GM23338 (cell line): Measurements from ENCODE around the gene TMEM63C. TPM values are rescaled to one million over a fixed set of nuclear protein-coding genes. Genes with fewer than 3 reads are reported as not detected.

ENCODE experiments used
- ATAC-seq: fragments of 200-7000 bp; cut with Tn5 transposase; 3 replicates; pipeline ENCODE4 v1.9.1; 2020
- DNase-seq: peaks from one replicate; pipeline ENCODE4 v3.0.0-alpha.2; 2015; ENCODE audit warnings: low spot score
- H2AFZ ChIP-seq: fragments of 200-600 bp; sonication (generic); 2 replicates; pipeline ENCODE4 v1.8.0; 2016; ENCODE audit warnings: antibody characterized with exemption, mild to moderate bottlenecking, moderate library complexity
- H3F3A ChIP-seq: fragments of 200-600 bp; sonication (generic); replicated peaks from 2 replicates; pipeline ENCODE4 v1.8.0; 2017; ENCODE audit warnings: antibody characterized with exemption, mixed run types, low read depth
- H3K27ac ChIP-seq: fragments of 200-600 bp; sonication (generic); 2 replicates; pipeline ENCODE4 v1.6.1; 2016; ENCODE audit warnings: low read depth
- H3K27me3 ChIP-seq: fragments of 200-600 bp; sonication (generic); 2 replicates; pipeline ENCODE4 v1.8.0; 2016; ENCODE audit warnings: mild to moderate bottlenecking, mixed run types, moderate library complexity; ENCODE audit not compliant: insufficient read depth
- H3K36me3 ChIP-seq: fragments of 200-600 bp; sonication (generic); 2 replicates; pipeline ENCODE4 v1.8.0; 2016; ENCODE audit warnings: mild to moderate bottlenecking; ENCODE audit not compliant: insufficient read depth
- H3K4me1 ChIP-seq: fragments of 200-600 bp; sonication (generic); 2 replicates; pipeline ENCODE4 v1.8.0; 2016; ENCODE audit warnings: mild to moderate bottlenecking, moderate library complexity; ENCODE audit not compliant: insufficient read depth
- H3K4me2 ChIP-seq: fragments of 200-600 bp; sonication (generic); 2 replicates; pipeline ENCODE4 v1.7.1; 2017; ENCODE audit warnings: mixed run types
- H3K4me3 ChIP-seq: fragments of 200-600 bp; sonication (generic); 2 replicates; pipeline ENCODE4 v1.6.1; 2016; ENCODE audit warnings: mixed run types
- H3K79me2 ChIP-seq: fragments of 200-600 bp; sonication (generic); replicated peaks from 2 replicates; pipeline ENCODE4 v1.8.0; 2017; ENCODE audit warnings: mild to moderate bottlenecking; ENCODE audit not compliant: insufficient read depth
- H3K9me2 ChIP-seq: fragments of 200-600 bp; sonication (generic); 2 replicates; pipeline ENCODE4 v1.8.0; 2017; ENCODE audit not compliant: insufficient read depth
- H4K20me1 ChIP-seq: fragments of 200-600 bp; sonication (generic); replicated peaks from 2 replicates; pipeline ENCODE4 v1.8.0; 2017; ENCODE audit warnings: mild to moderate bottlenecking; ENCODE audit not compliant: insufficient read depth
- H3K27ac Mint-ChIP-seq: 2 replicates; pipeline ENCODE4 v1.8.0; 2020; ENCODE audit warnings: inconsistent platforms, mild to moderate bottlenecking, moderate library complexity, mixed read lengths
- H3K27me3 Mint-ChIP-seq: 3 replicates; pipeline ENCODE4 v1.8.0; 2022; ENCODE audit warnings: low read depth, mild to moderate bottlenecking, moderate library complexity, mixed read lengths, inconsistent platforms; ENCODE audit not compliant: insufficient read depth, poor library complexity
- H3K36me3 Mint-ChIP-seq: 3 replicates; pipeline ENCODE4 v1.8.0; 2021; ENCODE audit warnings: low read depth, mild to moderate bottlenecking, inconsistent platforms, moderate library complexity, mixed read lengths
- H3K4me1 Mint-ChIP-seq: 3 replicates; pipeline ENCODE4 v1.8.0; 2020; ENCODE audit warnings: mild to moderate bottlenecking, inconsistent platforms, mixed read lengths
- H3K4me3 Mint-ChIP-seq: 3 replicates; pipeline ENCODE4 v1.8.0; 2021; ENCODE audit warnings: moderate library complexity, mild to moderate bottlenecking, inconsistent platforms, mixed read lengths
- H3K9me3 Mint-ChIP-seq: 3 replicates; pipeline ENCODE4 v1.8.0; 2020; ENCODE audit warnings: moderate library complexity, mild to moderate bottlenecking, inconsistent platforms, mixed read lengths
- CREB1 ChIP-seq: fragments of 250-450 bp; sonication (Bioruptor Pico); IDR thresholded peaks from 2 replicates; pipeline ENCODE4 v1.5.0; 2020; ENCODE audit warnings: low read depth, mild to moderate bottlenecking, moderate library complexity
- CTCF ChIP-seq, 2 experiments: fragments of 200-600 bp in 1 of 2; sonication (generic) in 1 of 2; conservative IDR thresholded peaks; 2 replicates each; pipeline versions ENCODE4 v1.5.1 to v1.6.1; 2016 to 2017; ENCODE audit warnings: antibody characterized with exemption in 2 of 2, low read depth in 2 of 2, mild to moderate bottlenecking in 2 of 2, moderate library complexity in 1 of 2
- ETS1 ChIP-seq: IDR thresholded peaks from 2 replicates; pipeline ENCODE4 v1.6.1; 2016; ENCODE audit warnings: antibody characterized with exemption
- EZH2 ChIP-seq: fragments of 200-600 bp; sonication (generic); IDR thresholded peaks from one replicate; pipeline ENCODE4 v1.8.0; 2017; ENCODE audit warnings: antibody characterized with exemption, mild to moderate bottlenecking, low read depth; ENCODE audit not compliant: unreplicated experiment
- EZH2phosphoT487 ChIP-seq: fragments of 200-600 bp; sonication (generic); IDR thresholded peaks from one replicate; pipeline ENCODE4 v1.8.1; 2018; ENCODE audit warnings: antibody characterized with exemption; ENCODE audit not compliant: unreplicated experiment
- JUNB ChIP-seq: IDR thresholded peaks from one replicate; pipeline ENCODE4 v1.6.1; 2016; ENCODE audit warnings: antibody characterized with exemption; ENCODE audit not compliant: unreplicated experiment
- NANOG ChIP-seq: IDR thresholded peaks from 2 replicates; pipeline ENCODE4 v1.6.1; 2016; ENCODE audit warnings: antibody characterized with exemption, borderline replicate concordance
- POLR2AphosphoS5 ChIP-seq: IDR thresholded peaks from 2 replicates; pipeline ENCODE4 v1.6.1; 2016; ENCODE audit warnings: antibody characterized with exemption, low read depth
- REST ChIP-seq: IDR thresholded peaks from one replicate; pipeline ENCODE4 v1.6.1; 2018; ENCODE audit warnings: antibody characterized with exemption; ENCODE audit not compliant: unreplicated experiment
- STAT1 ChIP-seq: IDR thresholded peaks from one replicate; pipeline ENCODE4 v1.6.1; 2016; ENCODE audit warnings: antibody characterized with exemption; ENCODE audit not compliant: unreplicated experiment
- ZNF114 ChIP-seq: fragments of 250-450 bp; sonication (Bioruptor Pico); IDR thresholded peaks from 2 replicates; pipeline ENCODE4 v1.5.0; 2020; ENCODE audit warnings: mild to moderate bottlenecking, moderate library complexity
- ZNF331 ChIP-seq: fragments of 250-450 bp; sonication (Bioruptor Pico); IDR thresholded peaks from 2 replicates; pipeline ENCODE4 v1.5.0; 2020; ENCODE audit warnings: low read depth, mild to moderate bottlenecking, moderate library complexity
- ZNF462 ChIP-seq: fragments of 250-450 bp; sonication (Bioruptor Pico); IDR thresholded peaks from 2 replicates; pipeline ENCODE4 v1.5.0; 2020; ENCODE audit warnings: mild to moderate bottlenecking, moderate library complexity
- polyA plus RNA-seq: library from polyadenylated mRNA; unstranded; fragments of >200 nt; fragmentation: Nextera tagmentation; extraction: Ambion mirVana; gene quantifications from 2 replicates; pipeline ENCODE4 v1.2.1, GENCODE V29; 2016
- total RNA-seq: library from RNA; depleted of rRNA; stranded (reverse); fragments of >200 nt; shearing (Covaris generic); gene quantifications from 2 replicates; pipeline ENCODE4 v1.2.3, GENCODE V29; 2014

The TMEM63C gene
- total and polyA plus RNA-seq, 2 experiments from 2014 or later: 2.1 to 6.3 TPM

- no peak overlapping the region for H3K4me3 Mint-ChIP-seq
- H3F3A ChIP-seq: 0 out of 2 replicates have a peak, but pooled peaks cover 2% of the 10 kb centered on the region
- H2AFZ ChIP-seq: peak overlapping the region; percentile 99; the same call in 1 of the 2 replicates
- H3K36me3 ChIP-seq: no peaks in the 10 kb centered on the region
- H4K20me1 ChIP-seq: no peaks in the 10 kb centered on the region
- H3K27me3 ChIP-seq: no peaks in the 10 kb centered on the region
- peaks cover 38% of the 10 kb centered on the region for H3K4me1 Mint-ChIP-seq
- peak overlapping the region; percentile 72; the same call in 1 of the 2 replicates for H3K4me2 ChIP-seq
- no peaks in the 10 kb centered on the region for H3K9me2 ChIP-seq
- ATAC-seq (peak; percentile 12; the same call in 2 of the 3 replicates), DNase-seq (no peak)
- TF ChIP-seq ZNF114 (no peak), REST (no peak), EZH2phosphoT487 (no peak), POLR2AphosphoS5 (no peak), JUNB (no peak), ZNF462 (CRISPR knock-in tag) (no peak), STAT1 (no peak), CREB1 (CRISPR knock-in tag) (no peak), ETS1 (no peak), EZH2 (no peak), CTCF (conservative IDR thresholded peaks at IDR 0.05; ENCODE audit: low read depth in 2 of 2) (no peak), ZNF331 (CRISPR knock-in tag) (no peak), NANOG (no peak)
- no peaks in the 10 kb centered on the region for H3K9me3 Mint-ChIP-seq
- no peaks in the 10 kb centered on the region for H3K79me2 ChIP-seq
- peaks cover 18% of the 10 kb centered on the region for H3K27me3 Mint-ChIP-seq
- 0 out of 2 replicates have a peak overlapping the region, but pooled peaks have one; percentile 47 for H3K27ac Mint-ChIP-seq
- peak overlapping the region; percentile 32; the same call in 1 of the 2 replicates for H3K4me3 ChIP-seq
- H3K36me3 Mint-ChIP-seq: no peaks in the 10 kb centered on the region
- peak overlapping the region; percentile 19; the same call in 1 of the 2 replicates for H3K27ac ChIP-seq
- H3K4me1 ChIP-seq: peaks cover 18% of the 10 kb centered on the region
Observed at GRCh38 chr14:77157740-77158139, 23.9 kb upstream of the TMEM63C start.
